ENCODE results near the gene MGAT5. TPM values are rescaled to one million over a fixed set of nuclear protein-coding genes. Genes with fewer than 3 reads are reported as not detected.

The MGAT5 gene
- total RNA-seq, 4 donors from 2014 or later = 10.3 to 53.2 (median 27.0) TPM

DNA sequence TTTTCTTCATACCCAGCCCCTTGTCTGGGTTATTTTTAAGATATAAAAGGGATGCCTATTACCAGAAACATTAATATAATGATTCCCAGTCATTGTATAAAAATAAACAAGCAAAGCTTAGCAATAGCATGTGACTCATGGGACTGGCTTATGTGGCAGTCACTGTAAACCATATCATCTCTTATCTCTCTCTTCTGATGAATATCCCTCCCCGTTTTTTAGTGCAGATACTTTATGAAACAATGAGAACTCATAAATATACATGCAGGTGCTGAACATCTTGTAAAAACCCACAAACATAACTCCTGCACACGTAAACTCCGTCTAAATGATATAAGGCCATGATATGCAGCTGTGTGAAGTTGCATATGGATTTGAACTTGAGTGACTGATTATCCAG is 154.9 kb downstream of the MGAT5 start:
- TF ChIP-seq POLR2A (IDR thresholded peaks at IDR 0.05) = no peak
- TF ChIP-seq, protein P1, sequence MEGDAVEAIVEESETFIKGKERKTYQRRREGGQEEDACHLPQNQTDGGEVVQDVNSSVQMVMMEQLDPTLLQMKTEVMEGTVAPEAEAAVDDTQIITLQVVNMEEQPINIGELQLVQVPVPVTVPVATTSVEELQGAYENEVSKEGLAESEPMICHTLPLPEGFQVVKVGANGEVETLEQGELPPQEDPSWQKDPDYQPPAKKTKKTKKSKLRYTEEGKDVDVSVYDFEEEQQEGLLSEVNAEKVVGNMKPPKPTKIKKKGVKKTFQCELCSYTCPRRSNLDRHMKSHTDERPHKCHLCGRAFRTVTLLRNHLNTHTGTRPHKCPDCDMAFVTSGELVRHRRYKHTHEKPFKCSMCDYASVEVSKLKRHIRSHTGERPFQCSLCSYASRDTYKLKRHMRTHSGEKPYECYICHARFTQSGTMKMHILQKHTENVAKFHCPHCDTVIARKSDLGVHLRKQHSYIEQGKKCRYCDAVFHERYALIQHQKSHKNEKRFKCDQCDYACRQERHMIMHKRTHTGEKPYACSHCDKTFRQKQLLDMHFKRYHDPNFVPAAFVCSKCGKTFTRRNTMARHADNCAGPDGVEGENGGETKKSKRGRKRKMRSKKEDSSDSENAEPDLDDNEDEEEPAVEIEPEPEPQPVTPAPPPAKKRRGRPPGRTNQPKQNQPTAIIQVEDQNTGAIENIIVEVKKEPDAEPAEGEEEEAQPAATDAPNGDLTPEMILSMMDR (IDR thresholded peaks at IDR 0.05) = no peak
- H3K27me3 ChIP-seq = no peaks in the 10 kb centered on the region
- no peak overlapping the region for H3K27ac ChIP-seq
- no peak for DNase-seq
- intact Hi-C loops (cut with DNase I; ENCODE audit: low total_unique reads) = no loop called here
- no peaks in the 10 kb centered on the region for H3K4me1 ChIP-seq
- H3K4me3 ChIP-seq = no peak overlapping the region
- H3K36me3 ChIP-seq = no peaks in the 10 kb centered on the region
- no peaks in the 10 kb centered on the region for H3K9me3 ChIP-seq

DNA sequence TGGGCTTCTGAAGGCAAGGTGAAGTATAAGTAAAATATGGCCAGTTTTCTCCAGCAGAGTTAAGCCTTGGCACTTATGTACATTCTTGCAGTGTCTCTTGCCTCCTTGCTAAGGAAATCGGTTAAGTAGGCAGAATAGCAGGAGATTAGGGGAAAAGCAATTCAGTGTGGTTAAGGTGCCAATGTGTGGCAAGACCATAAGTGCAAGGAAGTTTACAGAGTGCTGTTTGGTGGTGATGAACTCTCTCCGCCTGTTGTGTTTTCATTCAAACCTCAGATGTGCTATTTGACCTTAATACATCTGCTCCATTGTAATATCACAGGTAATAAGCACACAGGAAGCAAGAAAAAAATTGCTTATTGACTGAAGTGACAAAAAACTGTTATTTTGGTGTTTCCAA is 156.1 kb downstream of the MGAT5 start:
- H3K4me1 ChIP-seq = no peaks in the 10 kb centered on the region
- H3K27ac ChIP-seq = no peak overlapping the region
- H3K9me3 ChIP-seq = no peaks in the 10 kb centered on the region
- TF ChIP-seq, protein P1 (IDR thresholded peaks at IDR 0.05) = no peak
- TF ChIP-seq POLR2A (IDR thresholded peaks at IDR 0.05) = no peak
- intact Hi-C loops (cut with DNase I; ENCODE audit: low total_unique reads) = loop anchor here (5.0 kb wide), 1 partner anchor 293 kb away; no protein-coding TSS in a partner anchor
- H3K36me3 ChIP-seq = no peaks in the 10 kb centered on the region
- no peaks in the 10 kb centered on the region for H3K27me3 ChIP-seq
- H3K4me3 ChIP-seq = no peak overlapping the region
- no peak for DNase-seq

DNA sequence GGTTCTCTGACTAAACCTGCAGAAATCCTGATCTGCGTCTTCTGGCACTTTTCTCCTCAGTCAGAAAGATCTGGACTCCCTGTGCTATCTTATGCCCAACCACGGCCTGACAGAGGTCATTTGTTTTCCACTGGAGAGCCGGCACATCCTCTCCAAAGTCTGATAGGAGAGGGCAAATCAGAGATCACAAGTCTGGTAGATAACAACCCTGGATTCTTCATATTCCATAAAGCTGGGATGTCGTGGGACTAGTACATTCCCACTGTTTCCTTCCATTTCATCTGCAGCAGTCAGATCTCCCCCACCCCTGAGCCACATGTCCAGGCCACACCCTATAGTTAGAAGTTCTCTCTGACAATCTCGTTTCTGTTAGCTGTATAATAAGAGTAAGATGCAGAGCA is 157.0 kb downstream of the MGAT5 start:
- no peaks in the 10 kb centered on the region for H3K27me3 ChIP-seq
- no peaks in the 10 kb centered on the region for H3K36me3 ChIP-seq
- H3K4me1 ChIP-seq = no peaks in the 10 kb centered on the region
- intact Hi-C loops (cut with DNase I; ENCODE audit: low total_unique reads) = loop anchor here (5.0 kb wide), 1 partner anchor 294 kb away; no protein-coding TSS in a partner anchor
- TF ChIP-seq, protein P1 (IDR thresholded peaks at IDR 0.05) = no peak
- no peak for TF ChIP-seq POLR2A (IDR thresholded peaks at IDR 0.05)
- no peak overlapping the region for H3K27ac ChIP-seq
- no peak overlapping the region for H3K4me3 ChIP-seq
- DNase-seq = no peak
- no peaks in the 10 kb centered on the region for H3K9me3 ChIP-seq

DNA sequence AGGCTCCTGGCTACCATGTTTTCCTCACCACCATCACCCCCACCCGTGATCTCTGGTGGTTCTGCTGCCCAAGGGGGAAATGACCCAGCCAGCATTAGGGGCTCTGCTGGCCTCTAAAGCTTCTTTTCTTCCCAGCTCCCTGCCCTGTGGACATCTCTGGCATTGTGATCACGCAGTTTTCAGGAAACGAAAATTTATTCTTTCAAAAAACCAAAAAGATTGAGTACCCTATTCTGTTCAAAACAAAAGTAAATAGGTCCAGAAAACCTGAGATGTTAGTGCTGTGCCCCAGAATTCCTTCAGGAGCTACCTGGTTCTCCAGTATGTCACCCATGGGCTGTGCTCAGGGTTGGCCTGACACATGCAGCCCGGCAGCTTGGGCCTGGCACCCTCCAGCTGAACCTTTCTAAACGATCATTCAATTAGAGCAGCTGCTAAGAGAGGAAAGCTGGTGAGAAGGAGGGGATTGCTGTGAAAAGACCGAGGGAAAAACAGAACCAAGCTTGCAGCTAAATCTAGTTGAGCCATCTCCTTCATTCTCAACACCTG is 157.5 kb downstream of the MGAT5 start:
- no peaks in the 10 kb centered on the region for H3K4me1 ChIP-seq
- no peak overlapping the region for H3K4me3 ChIP-seq
- no peak overlapping the region for H3K27ac ChIP-seq

DNA sequence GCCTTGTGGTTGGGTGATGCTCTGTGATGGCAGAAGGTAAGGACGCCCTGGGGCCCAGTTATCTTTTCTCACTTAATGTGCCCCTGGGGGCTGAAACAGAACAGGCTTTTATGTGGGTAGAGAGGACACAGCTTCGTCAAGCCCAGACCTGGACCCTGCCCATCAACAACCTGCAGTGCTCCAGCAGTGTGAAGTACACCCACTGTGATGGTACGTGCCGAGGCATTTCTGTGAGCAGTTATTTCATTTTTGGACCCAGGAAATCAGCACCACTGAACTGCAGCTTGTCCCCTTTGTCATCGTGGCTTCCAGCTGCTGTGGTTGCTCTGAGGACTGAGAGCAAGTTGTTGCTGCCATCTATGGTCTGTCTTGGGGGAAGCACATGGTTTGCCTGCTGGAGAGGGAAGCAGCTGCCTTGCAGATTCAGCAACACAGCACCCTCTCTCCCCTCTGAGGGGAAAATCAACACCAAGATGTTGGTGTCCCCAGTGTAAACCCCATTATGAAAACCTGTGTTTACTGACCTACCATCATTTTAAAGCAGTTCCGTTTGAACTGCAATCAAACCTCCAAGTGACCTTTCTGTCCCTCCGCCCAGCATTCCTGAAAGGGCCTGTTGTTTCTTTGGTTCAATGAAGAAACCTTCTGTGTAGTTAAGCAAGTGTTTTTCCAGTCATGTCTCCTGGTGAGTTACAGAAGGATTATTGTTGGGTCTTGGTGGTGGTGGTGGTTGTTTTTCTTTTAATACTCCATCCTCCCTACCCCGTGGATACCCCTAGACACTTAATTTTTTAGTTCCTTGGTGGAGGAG is 158.2 kb downstream of the MGAT5 start:
- no peak overlapping the region for H3K27ac ChIP-seq
- intact Hi-C loops (cut with DNase I; ENCODE audit: low total_unique reads) = loop anchor here (5.0 kb wide), 1 partner anchor 295 kb away; no protein-coding TSS in a partner anchor

More for the DNA sequence above, 157.5 kb downstream of the MGAT5 start:
- TF ChIP-seq POLR2A (IDR thresholded peaks at IDR 0.05) = no peak
- no peak for DNase-seq
- intact Hi-C loops (cut with DNase I; ENCODE audit: low total_unique reads) = loop anchor here (5.0 kb wide), 1 partner anchor 294 kb away; no protein-coding TSS in a partner anchor
- no peaks in the 10 kb centered on the region for H3K36me3 ChIP-seq
- no peaks in the 10 kb centered on the region for H3K9me3 ChIP-seq
- no peaks in the 10 kb centered on the region for H3K27me3 ChIP-seq

More for the DNA sequence above, 158.2 kb downstream of the MGAT5 start:
- TF ChIP-seq POLR2A (IDR thresholded peaks at IDR 0.05) = no peak
- TF ChIP-seq, protein P1 (IDR thresholded peaks at IDR 0.05) = peak; percentile 42 to 70 (median 64)
- DNase-seq = peak; percentile 57 to 65
- Histone ChIP-seq H3K4me1 (no peaks in the 10 kb centered on the region), H3K9me3 (no peaks in the 10 kb centered on the region), H3K4me3 (no peak overlapping the region), H3K36me3 (no peaks in the 10 kb centered on the region), H3K27me3 (no peaks in the 10 kb centered on the region)

All from uterus (tissue), 4 donors.